WI38 (cell line): ENCODE data around the gene ARHGEF28.

Experiments used
- H3K4me3 ChIP-seq: 2 replicates; pipeline ENCODE4 v1.5.1; 2011; ENCODE audit warnings: low read depth, mild to moderate bottlenecking, control low read depth, low read length
- CTCF ChIP-seq: IDR thresholded peaks from 2 replicates; pipeline ENCODE4 v1.5.1; 2012; ENCODE audit warnings: low read depth, mild to moderate bottlenecking, control low read depth, low read length

The ARHGEF28 gene

GRCh38 chr5:73831066-73831465, 205.1 kb downstream of the ARHGEF28 start:
- no peak overlapping the region for H3K4me3 ChIP-seq
- TF ChIP-seq CTCF = no peak

- no peak for TF ChIP-seq CTCF
- H3K4me3 ChIP-seq = no peak overlapping the region
Measured at GRCh38 chr5:73834693-73835092, 208.7 kb downstream of the ARHGEF28 start.

- no peak for TF ChIP-seq CTCF
- H3K4me3 ChIP-seq = no peak overlapping the region
Measured at GRCh38 chr5:73835726-73836125, 209.7 kb downstream of the ARHGEF28 start.

- no peak overlapping the region for H3K4me3 ChIP-seq
- TF ChIP-seq CTCF = no peak
Measured at GRCh38 chr5:73836607-73837006, 210.6 kb downstream of the ARHGEF28 start.

GRCh38 chr5:73838901-73839300, 212.9 kb downstream of the ARHGEF28 start:
- no peak overlapping the region for H3K4me3 ChIP-seq
- no peak for TF ChIP-seq CTCF

GRCh38 chr5:73841641-73842040, 215.6 kb downstream of the ARHGEF28 start:
- no peak overlapping the region for H3K4me3 ChIP-seq
- TF ChIP-seq CTCF = no peak

GRCh38 chr5:73844165-73844564, 218.2 kb downstream of the ARHGEF28 start:
- TF ChIP-seq CTCF = no peak
- H3K4me3 ChIP-seq = no peak overlapping the region
